OCI-LY3 (cell line): ENCODE data around the gene CAMTA1.

Experiments
- H2AFZ ChIP-seq: fragments of 200-600, 300-600 bp; shearing (Covaris generic); 2 replicates; pipeline ENCODE4 v1.6.0; 2014; ENCODE audit warnings: antibody characterized with exemption, low read depth, low read length
- H3K27ac ChIP-seq: fragments of 200-600, 300-600 bp; sonication (generic); 2 replicates; pipeline ENCODE4 v1.5.1; 2014; ENCODE audit warnings: mild to moderate bottlenecking, low read length, moderate library complexity, mixed read lengths
- H3K27me3 ChIP-seq: fragments of 200-600, 300-600 bp; sonication (generic); 2 replicates; pipeline ENCODE4 v1.6.1; 2014; ENCODE audit warnings: low read depth, low read length, mixed read lengths
- H3K36me3 ChIP-seq: fragments of 200-600, 300-600 bp; sonication (generic); replicated peaks from 2 replicates; pipeline ENCODE3; 2014; ENCODE audit warnings: low read depth, low read length, mixed read lengths
- H3K4me1 ChIP-seq: fragments of 300-600, 200-600 bp; sonication (generic); 2 replicates; pipeline ENCODE4 v1.6.1; 2014; ENCODE audit warnings: low read length, mixed read lengths
- H3K4me2 ChIP-seq: fragments of 200-600, 300-600 bp; sonication (generic); 2 replicates; pipeline ENCODE4 v1.6.1; 2014; ENCODE audit warnings: low read length, mixed read lengths
- H3K4me3 ChIP-seq: fragments of 300-600, 200-600 bp; sonication (generic); 2 replicates; pipeline ENCODE4 v1.5.1; 2014; ENCODE audit warnings: antibody characterized with exemption, mild to moderate bottlenecking, low read length, moderate library complexity
- H3K79me2 ChIP-seq: fragments of 300-600, 200-600 bp; shearing (Covaris generic); 2 replicates; pipeline ENCODE4 v1.6.1; 2014; ENCODE audit warnings: mild to moderate bottlenecking, low read length, mixed read lengths
- H3K9ac ChIP-seq: fragments of 300-600, 200-600 bp; shearing (Covaris generic); 2 replicates; pipeline ENCODE4 v1.6.0; 2014; ENCODE audit warnings: mild to moderate bottlenecking, low read length, moderate library complexity
- H3K9me3 ChIP-seq: fragments of 200-600, 300-600 bp; shearing (Covaris generic); 2 replicates; pipeline ENCODE4 v1.6.1; 2014; ENCODE audit warnings: low read length, mixed read lengths; ENCODE audit not compliant: insufficient read depth
- H4K20me1 ChIP-seq: fragments of 200-600, 300-600 bp; sonication (generic); 2 replicates; pipeline ENCODE4 v1.6.1; 2016; ENCODE audit warnings: low read length, mixed read lengths; ENCODE audit not compliant: insufficient read depth
- EZH2phosphoT487 ChIP-seq: fragments of 200-600 bp; shearing (Covaris generic); IDR thresholded peaks from 2 replicates; pipeline ENCODE4 v1.6.1; 2018; ENCODE audit warnings: antibody characterized with exemption, mixed run types, low read depth
- TF ChIP-seq, protein P1 (sequence below): fragments of 200-600, 300-600 bp; sonication (generic); IDR thresholded peaks from 2 replicates; pipeline ENCODE4 v1.5.1; 2014; ENCODE audit warnings: antibody characterized with exemption, low read length, low read depth

The CAMTA1 gene

DNA sequence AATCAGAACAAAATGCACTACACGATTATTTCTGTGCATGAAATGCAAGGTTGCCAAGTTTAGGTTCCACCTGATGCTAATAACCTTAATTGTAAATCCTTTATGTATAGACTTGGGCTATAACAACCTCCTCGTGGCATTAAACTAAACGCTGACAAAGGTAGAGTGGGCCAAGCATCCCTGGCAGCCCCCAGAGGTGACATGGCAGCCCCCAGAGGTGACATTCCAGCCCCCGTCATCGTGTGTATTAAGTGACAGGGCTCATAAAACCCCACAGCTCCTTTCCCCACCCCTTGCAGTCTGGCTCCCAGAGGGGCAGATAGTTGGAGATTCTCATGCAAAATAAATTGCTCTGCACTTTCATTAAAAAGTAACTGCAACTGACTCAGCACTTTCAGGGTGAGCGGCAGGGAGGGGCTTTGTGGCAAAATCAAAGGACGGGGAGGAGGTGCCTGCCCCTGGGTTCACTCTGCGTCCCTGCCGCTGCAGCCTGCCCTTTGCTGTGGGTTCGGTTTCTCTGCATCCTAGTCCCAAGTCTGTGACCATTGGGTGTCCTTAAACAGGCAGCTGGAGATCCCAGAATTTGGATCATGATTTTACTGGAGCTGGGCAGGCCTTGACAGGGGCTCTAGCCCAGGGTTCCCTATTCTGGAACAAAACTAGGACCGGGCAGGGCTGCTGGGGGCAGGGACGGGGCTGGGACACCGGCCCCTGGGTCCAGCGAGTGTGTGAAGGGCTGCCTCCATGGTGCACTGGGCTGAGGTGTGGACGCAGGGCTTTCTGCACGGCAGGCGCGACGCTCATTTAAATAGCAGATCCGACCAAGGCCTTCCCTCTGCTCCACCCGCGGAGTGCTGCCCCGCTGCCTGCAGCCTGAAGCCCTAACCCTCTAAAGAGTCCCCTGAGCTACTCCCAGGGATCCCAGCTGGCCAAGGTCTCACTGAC is 751.0 kb downstream of the CAMTA1 start:
- no peaks in the 10 kb centered on the region for H3K27me3 ChIP-seq
- no peak overlapping the region for H3K4me2 ChIP-seq
- no peaks in the 10 kb centered on the region for H3K79me2 ChIP-seq
- H3K27ac ChIP-seq: no peak overlapping the region
- TF ChIP-seq, protein P1, sequence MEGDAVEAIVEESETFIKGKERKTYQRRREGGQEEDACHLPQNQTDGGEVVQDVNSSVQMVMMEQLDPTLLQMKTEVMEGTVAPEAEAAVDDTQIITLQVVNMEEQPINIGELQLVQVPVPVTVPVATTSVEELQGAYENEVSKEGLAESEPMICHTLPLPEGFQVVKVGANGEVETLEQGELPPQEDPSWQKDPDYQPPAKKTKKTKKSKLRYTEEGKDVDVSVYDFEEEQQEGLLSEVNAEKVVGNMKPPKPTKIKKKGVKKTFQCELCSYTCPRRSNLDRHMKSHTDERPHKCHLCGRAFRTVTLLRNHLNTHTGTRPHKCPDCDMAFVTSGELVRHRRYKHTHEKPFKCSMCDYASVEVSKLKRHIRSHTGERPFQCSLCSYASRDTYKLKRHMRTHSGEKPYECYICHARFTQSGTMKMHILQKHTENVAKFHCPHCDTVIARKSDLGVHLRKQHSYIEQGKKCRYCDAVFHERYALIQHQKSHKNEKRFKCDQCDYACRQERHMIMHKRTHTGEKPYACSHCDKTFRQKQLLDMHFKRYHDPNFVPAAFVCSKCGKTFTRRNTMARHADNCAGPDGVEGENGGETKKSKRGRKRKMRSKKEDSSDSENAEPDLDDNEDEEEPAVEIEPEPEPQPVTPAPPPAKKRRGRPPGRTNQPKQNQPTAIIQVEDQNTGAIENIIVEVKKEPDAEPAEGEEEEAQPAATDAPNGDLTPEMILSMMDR: no peak
- TF ChIP-seq EZH2phosphoT487: no peak
- H3K4me1 ChIP-seq: peaks cover 9% of the 10 kb centered on the region; the same call in 1 of the 2 replicates
- no peaks in the 10 kb centered on the region for H4K20me1 ChIP-seq
- H2AFZ ChIP-seq: no peak overlapping the region
- no peak overlapping the region for H3K4me3 ChIP-seq
- H3K9me3 ChIP-seq: no peaks in the 10 kb centered on the region
- H3K9ac ChIP-seq: no peak overlapping the region
- no peaks in the 10 kb centered on the region for H3K36me3 ChIP-seq

- H3K9ac ChIP-seq: no peak overlapping the region
- TF ChIP-seq, protein P1: no peak
- TF ChIP-seq EZH2phosphoT487: no peak
- H4K20me1 ChIP-seq: no peaks in the 10 kb centered on the region
- H3K27ac ChIP-seq: no peak overlapping the region
- no peaks in the 10 kb centered on the region for H3K79me2 ChIP-seq
- no peaks in the 10 kb centered on the region for H3K9me3 ChIP-seq
- H3K4me3 ChIP-seq: no peak overlapping the region
- no peaks in the 10 kb centered on the region for H3K27me3 ChIP-seq
- H3K4me2 ChIP-seq: no peak overlapping the region
- H2AFZ ChIP-seq: no peak overlapping the region
- peaks cover 9% of the 10 kb centered on the region; the same call in 1 of the 2 replicates for H3K4me1 ChIP-seq
- H3K36me3 ChIP-seq: no peaks in the 10 kb centered on the region
These were observed 751.8 kb downstream of the CAMTA1 start for GRCh38 chr1:7536891-7537591.

GRCh38 chr1:7538033-7538432 is 752.8 kb downstream of the CAMTA1 start:
- TF ChIP-seq, protein P1: no peak
- no peak for TF ChIP-seq EZH2phosphoT487

More at GRCh38 chr1:7538033-7538432, 752.8 kb downstream of the CAMTA1 start:
- Histone ChIP-seq H3K4me3 (no peak overlapping the region), H3K36me3 (no peaks in the 10 kb centered on the region), H3K79me2 (no peaks in the 10 kb centered on the region), H4K20me1 (no peaks in the 10 kb centered on the region), H2AFZ (no peak overlapping the region), H3K4me1 (peaks cover 9% of the 10 kb centered on the region; the same call in 1 of the 2 replicates), H3K9ac (no peak overlapping the region), H3K27me3 (no peaks in the 10 kb centered on the region), H3K4me2 (no peak overlapping the region), H3K27ac (no peak overlapping the region), H3K9me3 (no peaks in the 10 kb centered on the region)
